GM13977 (cell line): ENCODE measurements around the gene ABTB2.
A peak's percentile ranks its signal among the peaks of the same experiment; 100 is the strongest.

ENCODE experiments used
- DNase-seq: peaks from one replicate; pipeline ENCODE4 v3.0.0; 2012; ENCODE audit warnings: low spot score
- CTCF ChIP-seq: IDR thresholded peaks from 2 replicates; pipeline ENCODE4 v1.5.1; 2012; ENCODE audit warnings: mild to moderate bottlenecking, control low read depth; ENCODE audit not compliant: insufficient read depth; ENCODE audit errors: extremely low read depth, missing control alignments
- in situ Hi-C: fragments of 300-500 bp; cut with MboI; formaldehyde crosslinking; loops from one replicate; pipeline ENCODE4 v1.12.0; 2022; ENCODE audit warnings: low sequenced_read_pairs, low pct_unique_long_range_greater_than_20kb, mixed read lengths, inconsistent platforms; ENCODE audit not compliant: unreplicated experiment

ABTB2 gene

GRCh38 chr11:34111722-34112270 is 246.0 kb downstream of the ABTB2 start:
- TF ChIP-seq CTCF: no peak
- in situ Hi-C loops: no loop called here
- no peak for DNase-seq

- in situ Hi-C loops: no loop called here
- no peak for TF ChIP-seq CTCF
- DNase-seq: no peak
These were observed 251.8 kb downstream of the ABTB2 start for GRCh38 chr11:34105957-34106504.

DNA sequence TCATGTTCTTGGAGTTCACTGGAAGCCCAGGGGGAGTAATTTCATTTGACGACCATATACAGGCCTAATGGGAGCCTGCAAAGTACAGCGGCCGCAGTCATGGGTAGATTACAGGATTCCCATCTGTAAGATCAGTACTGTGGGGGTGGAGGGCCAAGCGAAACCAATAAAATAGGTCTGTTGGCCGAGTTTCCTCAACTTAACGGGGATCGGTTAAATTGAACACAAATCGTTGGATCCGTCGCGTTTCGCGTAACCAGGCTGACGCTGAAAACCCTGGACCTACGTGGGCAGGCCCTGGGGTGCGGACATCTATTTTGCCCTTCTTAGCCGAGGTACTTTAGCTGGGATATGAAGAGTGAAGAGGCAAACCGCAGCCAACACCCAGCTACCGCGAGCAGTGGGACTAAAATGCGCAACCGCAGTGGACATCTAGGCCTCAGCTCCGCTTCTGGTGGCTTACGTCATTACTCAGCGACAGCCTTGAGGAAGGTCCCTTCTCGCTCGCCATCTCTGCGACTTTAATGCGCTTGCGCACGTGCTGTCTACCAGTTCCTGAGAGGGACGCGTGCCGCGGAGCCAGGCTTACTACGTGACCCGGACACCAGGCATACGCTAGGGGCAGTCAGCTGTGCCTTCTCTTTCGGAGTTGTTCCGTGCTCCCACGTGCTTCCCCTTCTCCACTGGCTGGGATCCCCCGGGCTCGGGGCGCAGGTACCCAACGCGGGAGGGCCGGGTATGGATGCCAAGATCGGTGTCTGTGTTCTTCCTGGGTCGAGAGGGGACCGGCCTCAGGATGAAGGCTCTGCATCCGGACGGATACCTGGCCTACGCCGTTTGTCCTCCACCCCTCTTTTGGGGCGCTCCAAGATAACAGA is 252.5 kb downstream of the ABTB2 start, which contains the start of gene NAT10:
Gene NAT10 (plus strand): TSS at position 551 of the 878 bp plus-strand sequence. CDS start 2,597 bp downstream, outside the sequence.
- in situ Hi-C loops: no loop called here
- peak; percentile 89 for DNase-seq
- TF ChIP-seq CTCF: no peak

- no peak for DNase-seq
- in situ Hi-C loops: no loop called here
- no peak for TF ChIP-seq CTCF
These were observed 253.1 kb downstream of the ABTB2 start for GRCh38 chr11:34104680-34105078.
